DND-41 (cell line): Measurements from ENCODE around the gene THSD7B.

Source experiments
- CTCF ChIP-seq: IDR thresholded peaks from 2 replicates; pipeline ENCODE4 v1.5.1; 2012; ENCODE audit warnings: borderline replicate concordance, low read length, moderate library complexity, mild to moderate bottlenecking; ENCODE audit not compliant: poor library complexity, severe bottlenecking; ENCODE audit errors: extremely low read depth
- EZH2 ChIP-seq: IDR thresholded peaks from 3 replicates; pipeline ENCODE4 v1.6.1; 2012; ENCODE audit warnings: borderline replicate concordance, low read depth, mild to moderate bottlenecking, moderate library complexity, low read length, inconsistent platforms; ENCODE audit not compliant: severe bottlenecking

- no peak for TF ChIP-seq CTCF
- TF ChIP-seq EZH2, result no peak
Measured at GRCh38 chr2:137020452-137021196, 255.3 kb downstream of the THSD7B start.
